HK-2 (cell line): ENCODE data around the gene PREX1.

ENCODE experiments used
- DNase-seq: peaks from one replicate; pipeline ENCODE4 v3.0.0-alpha.2; 2018; ENCODE audit not compliant: unreplicated experiment

Gene PREX1

GRCh38 chr20:48661575-48662455 is 166.0 kb downstream of the PREX1 start:
- no peak for DNase-seq

GRCh38 chr20:48660788-48661187 is 167.0 kb downstream of the PREX1 start:
- DNase-seq: no peak

GRCh38 chr20:48659858-48660257 is 167.9 kb downstream of the PREX1 start:
- no peak for DNase-seq

- no peak for DNase-seq
Measured at GRCh38 chr20:48658505-48658904, 169.3 kb downstream of the PREX1 start.

GRCh38 chr20:48658198-48658476 is 169.7 kb downstream of the PREX1 start:
- no peak for DNase-seq

GRCh38 chr20:48657426-48658197 is 170.2 kb downstream of the PREX1 start:
- DNase-seq: peak; percentile 72

GRCh38 chr20:48656661-48657211 is 171.1 kb downstream of the PREX1 start:
- no peak for DNase-seq

GRCh38 chr20:48656137-48656536 is 171.7 kb downstream of the PREX1 start:
- DNase-seq: no peak

- DNase-seq: no peak
Measured at GRCh38 chr20:48653706-48654051, 174.1 kb downstream of the PREX1 start.

GRCh38 chr20:48652961-48653705 is 174.7 kb downstream of the PREX1 start:
- no peak for DNase-seq

- DNase-seq: no peak
Measured at GRCh38 chr20:48651960-48652359, 175.8 kb downstream of the PREX1 start.

GRCh38 chr20:48651271-48651670 is 176.5 kb downstream of the PREX1 start:
- DNase-seq: no peak

GRCh38 chr20:48649868-48650267 is 177.9 kb downstream of the PREX1 start:
- no peak for DNase-seq

GRCh38 chr20:48649104-48649626 is 178.6 kb downstream of the PREX1 start:
- DNase-seq: no peak

GRCh38 chr20:48648482-48649051 is 179.2 kb downstream of the PREX1 start:
- no peak for DNase-seq

GRCh38 chr20:48647858-48648257 is 179.9 kb downstream of the PREX1 start:
- DNase-seq: no peak

- DNase-seq: no peak
Measured at GRCh38 chr20:48645666-48646065, 182.1 kb downstream of the PREX1 start.

- no peak for DNase-seq
Measured at GRCh38 chr20:48644286-48644828, 183.4 kb downstream of the PREX1 start.

- DNase-seq: no peak
Measured at GRCh38 chr20:48642105-48642880, 185.5 kb downstream of the PREX1 start.

GRCh38 chr20:48640871-48641270 is 186.9 kb downstream of the PREX1 start:
- DNase-seq: no peak

GRCh38 chr20:48639899-48640298 is 187.9 kb downstream of the PREX1 start:
- DNase-seq: no peak
